Left lung (tissue), 10 donors: ENCODE data around the gene IGF1R. TPM values are rescaled to one million over a fixed set of nuclear protein-coding genes. Genes with fewer than 3 reads are reported as not detected.

Experiments used
- ATAC-seq: fragments of 200-7000 bp; cut with Tn5 transposase; one replicate; pipeline ENCODE4 v1.9.1; 2020; ENCODE audit warnings: moderate library complexity
- DNase-seq, 4 donors: peaks; one replicate each; pipeline ENCODE4 v3.0.0-alpha.2; 2013 to 2020
- H3K27ac ChIP-seq, 2 donors: fragments of 200-600 bp; sonication (generic) in 1 of 2; one replicate each; pipeline versions ENCODE4 v1.5.0 to v1.8.0; 2020 to 2021
- H3K27me3 ChIP-seq, 2 donors: fragments of 200-600 bp; sonication (generic) in 1 of 2; one replicate each; pipeline versions ENCODE4 v1.5.0 to v1.8.0; 2020 to 2021
- H3K36me3 ChIP-seq, 2 donors: fragments of 200-600 bp; sonication (generic) in 1 of 2; one replicate each; pipeline versions ENCODE4 v1.5.0 to v1.8.0; 2020 to 2021
- H3K4me1 ChIP-seq, 2 donors: fragments of 200-600 bp; one replicate each; pipeline ENCODE4 v1.8.0; 2021
- H3K4me3 ChIP-seq, 2 donors: fragments of 200-600 bp; sonication (generic) in 1 of 2; one replicate each; pipeline versions ENCODE4 v1.5.0 to v1.8.0; 2020 to 2021; ENCODE audit warnings: mild to moderate bottlenecking in 1 of 2
- H3K9me3 ChIP-seq, 2 donors: fragments of 200-600 bp; sonication (generic) in 1 of 2; one replicate each; pipeline versions ENCODE4 v1.5.0 to v1.8.0; 2020 to 2021
- intact Hi-C, 2 donors: fragments of 100-400 bp; cut with DNase I; formaldehyde crosslinking; loops; one replicate each; pipeline versions ENCODE4 v1.11.2 to v1.14.2; 2022
- polyA plus RNA-seq, 6 donors: library from polyadenylated mRNA; unstranded; fragments of 120-200 nt; gene quantifications; one replicate each; pipeline ENCODE4 v1.2.1, GENCODE V29; 2013; ENCODE audit not compliant: insufficient read length in 6 of 6
- total RNA-seq, 2 donors: library from RNA; stranded (reverse); fragmentation: NEBNext Ultra II Directional; extraction: Animal tissue kit (Norgen Biotek cat#: 25700); gene quantifications; one replicate each; pipeline ENCODE4 v1.2.1, GENCODE V29; 2021
- TF ChIP-seq, protein P1 (sequence below), 2 donors: fragments of 200-600 bp; sonication (generic) in 1 of 2; IDR thresholded peaks; one replicate each; pipeline versions ENCODE4 v1.5.0 to v1.8.0; 2021; ENCODE audit warnings: antibody characterized with exemption in 2 of 2
- donor health status: DM: no; HTN: yes; CAD: no.
- donor health status: DM: no; HTN: no; CAD: no.

IGF1R gene
- total and polyA plus RNA-seq, 8 donors: 32.0 to 41.0 (median 37.0) TPM

- intact Hi-C loops: no loop called here
- Histone ChIP-seq H3K4me1 (peaks cover 0 to 32% of the 10 kb centered on the region in 2 donors), H3K9me3 (peaks cover 0 to under 1% of the 10 kb centered on the region in 2 donors), H3K27me3 (no peaks in the 10 kb centered on the region), H3K27ac (no peak overlapping the region), H3K36me3 (no peaks in the 10 kb centered on the region), H3K4me3 (no peak overlapping the region)
- TF ChIP-seq, protein P1, sequence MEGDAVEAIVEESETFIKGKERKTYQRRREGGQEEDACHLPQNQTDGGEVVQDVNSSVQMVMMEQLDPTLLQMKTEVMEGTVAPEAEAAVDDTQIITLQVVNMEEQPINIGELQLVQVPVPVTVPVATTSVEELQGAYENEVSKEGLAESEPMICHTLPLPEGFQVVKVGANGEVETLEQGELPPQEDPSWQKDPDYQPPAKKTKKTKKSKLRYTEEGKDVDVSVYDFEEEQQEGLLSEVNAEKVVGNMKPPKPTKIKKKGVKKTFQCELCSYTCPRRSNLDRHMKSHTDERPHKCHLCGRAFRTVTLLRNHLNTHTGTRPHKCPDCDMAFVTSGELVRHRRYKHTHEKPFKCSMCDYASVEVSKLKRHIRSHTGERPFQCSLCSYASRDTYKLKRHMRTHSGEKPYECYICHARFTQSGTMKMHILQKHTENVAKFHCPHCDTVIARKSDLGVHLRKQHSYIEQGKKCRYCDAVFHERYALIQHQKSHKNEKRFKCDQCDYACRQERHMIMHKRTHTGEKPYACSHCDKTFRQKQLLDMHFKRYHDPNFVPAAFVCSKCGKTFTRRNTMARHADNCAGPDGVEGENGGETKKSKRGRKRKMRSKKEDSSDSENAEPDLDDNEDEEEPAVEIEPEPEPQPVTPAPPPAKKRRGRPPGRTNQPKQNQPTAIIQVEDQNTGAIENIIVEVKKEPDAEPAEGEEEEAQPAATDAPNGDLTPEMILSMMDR (IDR thresholded peaks at IDR 0.05): no peak
- no peak for ATAC-seq
- no peak for DNase-seq
Observed at GRCh38 chr15:98838387-98839259, 190.3 kb downstream of the IGF1R start.

GRCh38 chr15:98840053-98840452 is 191.7 kb downstream of the IGF1R start:
- H3K27ac ChIP-seq: no peak overlapping the region

GRCh38 chr15:98841419-98841970 is 193.2 kb downstream of the IGF1R start:
- no peaks in the 10 kb centered on the region for H3K27me3 ChIP-seq
- no peaks in the 10 kb centered on the region for H3K36me3 ChIP-seq
- ATAC-seq (peak; percentile 80), DNase-seq (no peak)
- no peaks in the 10 kb centered on the region for H3K9me3 ChIP-seq
- TF ChIP-seq, protein P1 (IDR thresholded peaks at IDR 0.05): no peak
- H3K4me1 ChIP-seq: peaks cover 0 to 39% of the 10 kb centered on the region in 2 donors
- intact Hi-C loops: no loop called here
- no peak overlapping the region for H3K27ac ChIP-seq
- no peak overlapping the region for H3K4me3 ChIP-seq

More at GRCh38 chr15:98840053-98840452, 191.7 kb downstream of the IGF1R start:
- H3K9me3 ChIP-seq: no peaks in the 10 kb centered on the region
- TF ChIP-seq, protein P1 (IDR thresholded peaks at IDR 0.05): no peak
- no peak for ATAC-seq
- no peaks in the 10 kb centered on the region for H3K36me3 ChIP-seq
- no peaks in the 10 kb centered on the region for H3K27me3 ChIP-seq
- peaks cover 0 to 47% of the 10 kb centered on the region in 2 donors for H3K4me1 ChIP-seq
- DNase-seq: no peak
- H3K4me3 ChIP-seq: no peak overlapping the region
- intact Hi-C loops: no loop called here

GRCh38 chr15:98842192-98842972 is 194.0 kb downstream of the IGF1R start:
- Histone ChIP-seq H3K27me3 (no peaks in the 10 kb centered on the region), H3K9me3 (no peaks in the 10 kb centered on the region), H3K27ac (no peak overlapping the region), H3K4me1 (peaks cover 0 to 39% of the 10 kb centered on the region in 2 donors), H3K4me3 (no peak overlapping the region), H3K36me3 (no peaks in the 10 kb centered on the region)
- DNase-seq (no peak), ATAC-seq (no peak)
- TF ChIP-seq, protein P1 (IDR thresholded peaks at IDR 0.05): no peak
- intact Hi-C loops: no loop called here

- no peaks in the 10 kb centered on the region for H3K27me3 ChIP-seq
- H3K4me1 ChIP-seq: peaks cover 0 to 39% of the 10 kb centered on the region in 2 donors
- intact Hi-C loops: no loop called here
- ATAC-seq: no peak
- H3K4me3 ChIP-seq: no peak overlapping the region
- TF ChIP-seq, protein P1 (IDR thresholded peaks at IDR 0.05): no peak
- H3K36me3 ChIP-seq: no peaks in the 10 kb centered on the region
- peak overlapping the region in 1 of 2 donors; percentile 7 for H3K27ac ChIP-seq
- no peaks in the 10 kb centered on the region for H3K9me3 ChIP-seq
- no peak for DNase-seq
Observed at GRCh38 chr15:98842973-98843285, 194.6 kb downstream of the IGF1R start.
